Caco-2 (cell line): Measurements from ENCODE around the gene SPATS1. TPM values are rescaled to one million over a fixed set of nuclear protein-coding genes. Genes with fewer than 3 reads are reported as not detected.

Experiments
- BruUV-seq: library from RNA; stranded (reverse); fragments of 400-500 nt; replicated peaks from 2 replicates; lab custom pipeline; 2021; lab: Mats Ljungman, UMichigan
- CTCF ChIA-PET: fragments of 300-600 bp; sonication (Branson Sonifier 250); formaldehyde crosslinking; loops from one replicate; lab custom pipeline; 2022; ENCODE audit warnings: antibody characterized with exemption; lab: Charles Lee
- POLR2A ChIA-PET: fragments of 300-600 bp; sonication (Branson Sonifier 250); formaldehyde crosslinking; loops from one replicate; lab custom pipeline; 2022; ENCODE audit warnings: antibody characterized with exemption; lab: Charles Lee
- DNase-seq, 2 experiments: peaks; one replicate each; pipeline versions ENCODE4 v3.0.0 to v3.0.0-alpha.2; 2020 to 2022
- H3K27me3 ChIP-seq: replicated peaks from 2 replicates; pipeline ENCODE4 v1.6.0; 2011; ENCODE audit warnings: low read length; ENCODE audit not compliant: control insufficient read depth, insufficient read depth
- H3K36me3 ChIP-seq: 2 replicates; pipeline ENCODE4 v1.5.1; 2011; ENCODE audit warnings: low read length; ENCODE audit not compliant: control insufficient read depth, insufficient read depth
- H3K4me1 ChIP-seq: fragments of 250-450 bp; sonication (Bioruptor Pico); 2 replicates; pipeline ENCODE4 v1.5.1; 2020; ENCODE audit warnings: mild to moderate bottlenecking
- H3K4me3 ChIP-seq: 2 replicates; pipeline ENCODE4 v1.5.1; 2011; ENCODE audit warnings: low read depth, mild to moderate bottlenecking, control low read depth, low read length
- H3K9me3 ChIP-seq: fragments of 250-450 bp; sonication (Bioruptor Pico); 2 replicates; pipeline ENCODE4 v1.5.1; 2020; ENCODE audit warnings: mild to moderate bottlenecking, moderate library complexity
- H3K27ac Mint-ChIP-seq: one replicate; pipeline ENCODE4 v1.8.0; 2022; ENCODE audit warnings: mixed read lengths; ENCODE audit not compliant: unreplicated experiment
- H3K27me3 Mint-ChIP-seq: one replicate; pipeline ENCODE4 v1.8.0; 2022; ENCODE audit warnings: mixed read lengths; ENCODE audit not compliant: insufficient read depth, unreplicated experiment
- H3K36me3 Mint-ChIP-seq: one replicate; pipeline ENCODE4 v1.8.0; 2022; ENCODE audit warnings: mild to moderate bottlenecking, mixed read lengths; ENCODE audit not compliant: insufficient read depth, unreplicated experiment
- H3K4me1 Mint-ChIP-seq: one replicate; pipeline ENCODE4 v1.8.0; 2022; ENCODE audit warnings: low read depth, mixed read lengths; ENCODE audit not compliant: unreplicated experiment
- H3K4me3 Mint-ChIP-seq: one replicate; pipeline ENCODE4 v1.8.0; 2022; ENCODE audit warnings: mild to moderate bottlenecking, moderate library complexity, mixed read lengths; ENCODE audit not compliant: unreplicated experiment
- H3K9me3 Mint-ChIP-seq: one replicate; pipeline ENCODE4 v1.8.0; 2022; ENCODE audit warnings: mixed read lengths; ENCODE audit not compliant: unreplicated experiment
- intact Hi-C: fragments of 100-400 bp; cut with micrococcal nuclease; formaldehyde crosslinking; loops from one replicate; pipeline ENCODE4 v1.10.0; 2022; ENCODE audit not compliant: unreplicated experiment
- total RNA-seq: library from RNA; stranded (reverse); gene quantifications from 2 replicates; pipeline ENCODE4 v1.2.3, GENCODE V29; 2022
- TF ChIP-seq, protein P1 (sequence below), 2 experiments: fragments of 200-600 bp in 1 of 2; IDR thresholded peaks; 1 replicate in 1 of 2; 2 replicates in 1 of 2; pipeline versions ENCODE4 v1.5.1 to v1.8.0; 2011 to 2022; ENCODE audit warnings: antibody characterized with exemption in 1 of 2, control low read depth in 1 of 2, inconsistent platforms in 1 of 2, low read depth in 1 of 2, low read length in 1 of 2, mild to moderate bottlenecking in 1 of 2, moderate library complexity in 1 of 2; ENCODE audit not compliant: insufficient read depth in 1 of 2, severe bottlenecking in 1 of 2, unreplicated experiment in 1 of 2

The SPATS1 gene
- total RNA-seq, 1 experiment from 2014 or later = not detected

DNA sequence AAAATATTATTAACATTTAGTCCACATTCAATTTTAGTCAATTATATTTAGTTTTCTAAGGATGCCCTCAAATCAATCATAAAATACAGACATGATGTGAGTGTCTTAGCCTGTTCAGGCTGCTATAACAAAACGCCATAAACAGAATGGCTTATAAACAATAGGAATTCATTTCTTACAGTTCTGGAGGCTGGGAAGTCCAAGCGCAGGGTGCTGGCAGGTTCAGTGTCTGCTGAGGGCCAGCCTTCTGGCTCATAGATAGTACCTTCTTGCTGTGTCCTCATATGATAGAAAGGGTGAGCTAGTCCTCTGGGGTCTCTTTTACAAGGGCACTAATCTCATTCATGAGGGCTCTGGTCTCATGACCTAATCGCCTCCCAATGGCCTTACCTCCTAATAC is 35.0 kb downstream of the SPATS1 start:
- H3K4me1 Mint-ChIP-seq = no peaks in the 10 kb centered on the region
- no peak for DNase-seq
- Histone ChIP-seq H3K27me3 (no peaks in the 10 kb centered on the region), H3K9me3 (no peaks in the 10 kb centered on the region), H3K4me1 (no peaks in the 10 kb centered on the region), H3K36me3 (no peaks in the 10 kb centered on the region), H3K4me3 (no peak overlapping the region)
- intact Hi-C loops = no loop called here
- ChIA-PET CTCF (no interaction called here), POLR2A (no interaction called here)
- H3K27me3 Mint-ChIP-seq = peaks cover 7% of the 10 kb centered on the region
- no peaks in the 10 kb centered on the region for H3K9me3 Mint-ChIP-seq
- no peak overlapping the region for H3K27ac Mint-ChIP-seq
- TF ChIP-seq, protein P1, sequence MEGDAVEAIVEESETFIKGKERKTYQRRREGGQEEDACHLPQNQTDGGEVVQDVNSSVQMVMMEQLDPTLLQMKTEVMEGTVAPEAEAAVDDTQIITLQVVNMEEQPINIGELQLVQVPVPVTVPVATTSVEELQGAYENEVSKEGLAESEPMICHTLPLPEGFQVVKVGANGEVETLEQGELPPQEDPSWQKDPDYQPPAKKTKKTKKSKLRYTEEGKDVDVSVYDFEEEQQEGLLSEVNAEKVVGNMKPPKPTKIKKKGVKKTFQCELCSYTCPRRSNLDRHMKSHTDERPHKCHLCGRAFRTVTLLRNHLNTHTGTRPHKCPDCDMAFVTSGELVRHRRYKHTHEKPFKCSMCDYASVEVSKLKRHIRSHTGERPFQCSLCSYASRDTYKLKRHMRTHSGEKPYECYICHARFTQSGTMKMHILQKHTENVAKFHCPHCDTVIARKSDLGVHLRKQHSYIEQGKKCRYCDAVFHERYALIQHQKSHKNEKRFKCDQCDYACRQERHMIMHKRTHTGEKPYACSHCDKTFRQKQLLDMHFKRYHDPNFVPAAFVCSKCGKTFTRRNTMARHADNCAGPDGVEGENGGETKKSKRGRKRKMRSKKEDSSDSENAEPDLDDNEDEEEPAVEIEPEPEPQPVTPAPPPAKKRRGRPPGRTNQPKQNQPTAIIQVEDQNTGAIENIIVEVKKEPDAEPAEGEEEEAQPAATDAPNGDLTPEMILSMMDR (IDR thresholded peaks at IDR 0.05; ENCODE audit: insufficient read depth in 1 of 2, low read depth in 1 of 2, low read length in 1 of 2, severe bottlenecking in 1 of 2, unreplicated experiment in 1 of 2) = no peak
- H3K4me3 Mint-ChIP-seq = no peak overlapping the region
- no peaks in the 10 kb centered on the region for H3K36me3 Mint-ChIP-seq
- no TSS peak for BruUV-seq

DNA sequence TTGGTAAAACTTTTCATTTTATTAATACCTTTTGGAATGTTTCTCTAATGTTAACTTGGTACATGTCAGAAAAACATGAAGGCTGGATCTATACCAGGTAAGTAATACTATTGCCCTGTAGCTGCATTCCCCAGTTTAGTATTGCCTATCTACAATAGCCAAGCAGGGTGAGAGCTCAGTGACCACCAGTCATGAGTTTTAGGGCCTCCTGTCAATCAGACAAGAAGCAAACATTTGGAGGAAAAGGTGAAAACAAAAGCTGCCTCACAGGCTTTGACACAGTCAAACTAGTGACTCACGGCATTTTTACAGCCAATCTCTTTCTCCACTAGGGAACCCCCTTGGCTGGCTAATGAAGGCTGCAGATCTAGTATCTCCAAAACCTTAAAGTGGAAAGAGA is 35.5 kb downstream of the SPATS1 start:
- H3K9me3 Mint-ChIP-seq = no peaks in the 10 kb centered on the region
- TF ChIP-seq, protein P1 (IDR thresholded peaks at IDR 0.05; ENCODE audit: insufficient read depth in 1 of 2, low read depth in 1 of 2, low read length in 1 of 2, severe bottlenecking in 1 of 2, unreplicated experiment in 1 of 2) = no peak
- intact Hi-C loops = no loop called here
- Histone ChIP-seq H3K27me3 (no peaks in the 10 kb centered on the region), H3K36me3 (no peaks in the 10 kb centered on the region), H3K9me3 (no peaks in the 10 kb centered on the region), H3K4me1 (no peaks in the 10 kb centered on the region), H3K4me3 (no peak overlapping the region)
- peaks cover 3% of the 10 kb centered on the region for H3K27me3 Mint-ChIP-seq
- ChIA-PET POLR2A (no interaction called here), CTCF (no interaction called here)
- no peak overlapping the region for H3K4me3 Mint-ChIP-seq
- H3K4me1 Mint-ChIP-seq = no peaks in the 10 kb centered on the region
- no peak for DNase-seq
- H3K27ac Mint-ChIP-seq = no peak overlapping the region
- no TSS peak for BruUV-seq
- no peaks in the 10 kb centered on the region for H3K36me3 Mint-ChIP-seq

DNA sequence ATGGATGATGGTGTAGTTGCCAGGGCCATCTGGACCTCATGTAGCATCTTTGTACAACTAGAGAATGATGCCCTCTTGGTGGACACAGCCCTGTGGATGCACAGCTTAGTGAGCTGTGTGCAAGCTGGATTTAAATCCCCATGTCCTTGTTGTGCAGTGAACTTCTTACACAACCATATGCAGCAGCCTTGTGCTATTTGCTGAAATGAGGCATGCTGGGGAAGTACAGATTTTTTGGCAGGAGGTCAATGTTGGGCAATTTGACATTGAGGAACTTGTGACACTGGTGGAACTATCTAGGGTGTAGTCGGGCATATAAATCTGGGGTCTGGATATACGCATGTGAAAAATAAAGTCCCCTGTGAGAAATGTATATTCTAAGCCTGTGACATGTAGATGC is 39.3 kb downstream of the SPATS1 start:
- H3K4me3 ChIP-seq = no peak overlapping the region
- peaks cover 5% of the 10 kb centered on the region for H3K36me3 Mint-ChIP-seq
- intact Hi-C loops = no loop called here
- H3K9me3 Mint-ChIP-seq = no peaks in the 10 kb centered on the region
- H3K4me3 Mint-ChIP-seq = no peak overlapping the region
- no peak overlapping the region for H3K27ac Mint-ChIP-seq
- H3K27me3 Mint-ChIP-seq = peaks cover 8% of the 10 kb centered on the region
- H3K9me3 ChIP-seq = no peaks in the 10 kb centered on the region
- no peaks in the 10 kb centered on the region for H3K4me1 ChIP-seq
- no TSS peak for BruUV-seq
- ChIA-PET CTCF (interaction anchor here (0.6 kb wide), 1 partner anchor 224 kb away, joined by 6 read pairs; no protein-coding TSS in a partner anchor), POLR2A (no interaction called here)
- TF ChIP-seq, protein P1 (IDR thresholded peaks at IDR 0.05; ENCODE audit: insufficient read depth in 1 of 2, low read depth in 1 of 2, low read length in 1 of 2, severe bottlenecking in 1 of 2, unreplicated experiment in 1 of 2) = no peak
- no peaks in the 10 kb centered on the region for H3K4me1 Mint-ChIP-seq
- H3K27me3 ChIP-seq = no peaks in the 10 kb centered on the region
- no peak for DNase-seq
- H3K36me3 ChIP-seq = no peaks in the 10 kb centered on the region
